ENCODE results near the gene ACSL1. TPM values are rescaled to one million over a fixed set of nuclear protein-coding genes. Genes with fewer than 3 reads are reported as not detected.

Gene ACSL1
- total RNA-seq, 1 donor from 2014 or later, result 31.7 TPM

GRCh38 chr4:184755278-184755677, 70.5 kb downstream of the ACSL1 start:
- no peak for DNase-seq
- no peak overlapping the region for H3K4me3 Mint-ChIP-seq (ENCODE audit: unreplicated experiment)

GRCh38 chr4:184752496-184753275, 73.1 kb downstream of the ACSL1 start:
- TF ChIP-seq CTCF (IDR thresholded peaks at IDR 0.05; ENCODE audit: partially characterized antibody, unreplicated experiment), result no peak

More at GRCh38 chr4:184755278-184755677, 70.5 kb downstream of the ACSL1 start:
- Mint-ChIP-seq H3K9me3 (ENCODE audit: unreplicated experiment) (no peaks in the 10 kb centered on the region), H3K27ac (ENCODE audit: unreplicated experiment) (no peak overlapping the region), H3K36me3 (ENCODE audit: unreplicated experiment) (no peaks in the 10 kb centered on the region), H3K4me1 (ENCODE audit: low read depth, unreplicated experiment) (peaks cover 13% of the 10 kb centered on the region), H3K27me3 (ENCODE audit: unreplicated experiment) (no peaks in the 10 kb centered on the region)
- TF ChIP-seq CTCF (IDR thresholded peaks at IDR 0.05; ENCODE audit: partially characterized antibody, unreplicated experiment), result no peak

GRCh38 chr4:184751585-184751956, 74.2 kb downstream of the ACSL1 start:
- no peak overlapping the region for H3K27ac Mint-ChIP-seq (ENCODE audit: unreplicated experiment)
- no peak for DNase-seq
- peaks cover 25% of the 10 kb centered on the region for H3K4me1 Mint-ChIP-seq (ENCODE audit: low read depth, unreplicated experiment)
- TF ChIP-seq CTCF (IDR thresholded peaks at IDR 0.05; ENCODE audit: partially characterized antibody, unreplicated experiment), result no peak
- H3K9me3 Mint-ChIP-seq (ENCODE audit: unreplicated experiment), result peaks cover 5% of the 10 kb centered on the region
- H3K4me3 Mint-ChIP-seq (ENCODE audit: unreplicated experiment), result no peak overlapping the region
- no peaks in the 10 kb centered on the region for H3K36me3 Mint-ChIP-seq (ENCODE audit: unreplicated experiment)
- H3K27me3 Mint-ChIP-seq (ENCODE audit: unreplicated experiment), result no peaks in the 10 kb centered on the region

More at GRCh38 chr4:184752496-184753275, 73.1 kb downstream of the ACSL1 start:
- Mint-ChIP-seq H3K36me3 (ENCODE audit: unreplicated experiment) (no peaks in the 10 kb centered on the region), H3K27me3 (ENCODE audit: unreplicated experiment) (no peaks in the 10 kb centered on the region), H3K4me3 (ENCODE audit: unreplicated experiment) (no peak overlapping the region), H3K27ac (ENCODE audit: unreplicated experiment) (no peak overlapping the region), H3K4me1 (ENCODE audit: low read depth, unreplicated experiment) (peaks cover 20% of the 10 kb centered on the region), H3K9me3 (ENCODE audit: unreplicated experiment) (peaks cover 2% of the 10 kb centered on the region)
- no peak for DNase-seq

GRCh38 chr4:184750926-184751584, 74.7 kb downstream of the ACSL1 start:
- Mint-ChIP-seq H3K27me3 (ENCODE audit: unreplicated experiment) (no peaks in the 10 kb centered on the region), H3K4me1 (ENCODE audit: low read depth, unreplicated experiment) (peaks cover 27% of the 10 kb centered on the region), H3K9me3 (ENCODE audit: unreplicated experiment) (peaks cover 5% of the 10 kb centered on the region), H3K27ac (ENCODE audit: unreplicated experiment) (no peak overlapping the region), H3K4me3 (ENCODE audit: unreplicated experiment) (no peak overlapping the region), H3K36me3 (ENCODE audit: unreplicated experiment) (no peaks in the 10 kb centered on the region)
- TF ChIP-seq CTCF (IDR thresholded peaks at IDR 0.05; ENCODE audit: partially characterized antibody, unreplicated experiment), result no peak
- no peak for DNase-seq

- H3K9me3 Mint-ChIP-seq (ENCODE audit: unreplicated experiment), result peaks cover 5% of the 10 kb centered on the region
- H3K4me1 Mint-ChIP-seq (ENCODE audit: low read depth, unreplicated experiment), result peaks cover 29% of the 10 kb centered on the region
- no peak overlapping the region for H3K27ac Mint-ChIP-seq (ENCODE audit: unreplicated experiment)
- H3K4me3 Mint-ChIP-seq (ENCODE audit: unreplicated experiment), result no peak overlapping the region
- no peak for TF ChIP-seq CTCF (IDR thresholded peaks at IDR 0.05; ENCODE audit: partially characterized antibody, unreplicated experiment)
- H3K36me3 Mint-ChIP-seq (ENCODE audit: unreplicated experiment), result no peaks in the 10 kb centered on the region
- DNase-seq, result no peak
- H3K27me3 Mint-ChIP-seq (ENCODE audit: unreplicated experiment), result no peaks in the 10 kb centered on the region
These were observed 77.5 kb downstream of the ACSL1 start for GRCh38 chr4:184748251-184748652.
